Stimulated activated memory B cell treated with anti-CD40 and anti-IgM and Interleukin-4, amounts not matched to agents 10 μg/mL and 1 μg/mL and 100 μg/mL, for 72 hours (primary cell): ENCODE data around the gene TSC22D4.
"Not testable (repeated sequence)": the region's sequence is repeated elsewhere in the genome, so short reads cannot be mapped to it uniquely, and the experiment has no call there.

Experiments
- ATAC-seq: fragments of 150-1000 bp; cut with Tn5 transposase; 2 replicates; pipeline ENCODE4 v1.10.0; 2021
- H3K27ac Mint-ChIP-seq: one replicate; pipeline ENCODE4 v1.8.0; 2022; ENCODE audit warnings: mild to moderate bottlenecking, mixed read lengths
- H3K27me3 Mint-ChIP-seq: one replicate; pipeline ENCODE4 v1.8.0; 2022; ENCODE audit warnings: mixed read lengths
- H3K36me3 Mint-ChIP-seq: one replicate; pipeline ENCODE4 v1.8.0; 2022; ENCODE audit warnings: mixed read lengths
- H3K4me1 Mint-ChIP-seq: one replicate; pipeline ENCODE4 v1.8.0; 2022; ENCODE audit warnings: mixed read lengths
- H3K4me3 Mint-ChIP-seq: one replicate; pipeline ENCODE4 v1.8.0; 2022; ENCODE audit warnings: mild to moderate bottlenecking, moderate library complexity, mixed read lengths
- H3K9me3 Mint-ChIP-seq: one replicate; pipeline ENCODE4 v1.8.0; 2022; ENCODE audit warnings: mixed read lengths

The TSC22D4 gene

GRCh38 chr7:100467638-100468373 lies 11.2 kb downstream of the TSC22D4 start:
- Mint-ChIP-seq H3K27ac (no peak overlapping the region), H3K36me3 (peaks cover 44% of the 10 kb centered on the region), H3K4me3 (no peak overlapping the region), H3K4me1 (peaks cover 26% of the 10 kb centered on the region), H3K27me3 (no peaks in the 10 kb centered on the region), H3K9me3 (no peaks in the 10 kb centered on the region)
- ATAC-seq = no peak

- Mint-ChIP-seq H3K27me3 (no peaks in the 10 kb centered on the region), H3K4me3 (no peak overlapping the region), H3K4me1 (peaks cover 22% of the 10 kb centered on the region), H3K9me3 (no peaks in the 10 kb centered on the region), H3K36me3 (peaks cover 42% of the 10 kb centered on the region), H3K27ac (peak overlapping the region; percentile 31)
- ATAC-seq = peak; percentile 39
Observed at GRCh38 chr7:100466653-100467605, 12.1 kb downstream of the TSC22D4 start.

- no peak overlapping the region for H3K27ac Mint-ChIP-seq
- peaks cover 18% of the 10 kb centered on the region for H3K4me1 Mint-ChIP-seq
- H3K36me3 Mint-ChIP-seq = peaks cover 38% of the 10 kb centered on the region
- no peaks in the 10 kb centered on the region for H3K9me3 Mint-ChIP-seq
- no peaks in the 10 kb centered on the region for H3K27me3 Mint-ChIP-seq
- ATAC-seq = no peak
- H3K4me3 Mint-ChIP-seq = no peak overlapping the region
Observed at GRCh38 chr7:100465702-100466311, 13.2 kb downstream of the TSC22D4 start.

GRCh38 chr7:100465299-100465698 lies 13.7 kb downstream of the TSC22D4 start:
- ATAC-seq = no peak
- Mint-ChIP-seq H3K27ac (no peak overlapping the region), H3K4me3 (no peak overlapping the region), H3K27me3 (no peaks in the 10 kb centered on the region), H3K4me1 (peaks cover 18% of the 10 kb centered on the region), H3K9me3 (no peaks in the 10 kb centered on the region), H3K36me3 (peaks cover 35% of the 10 kb centered on the region)

- no peak overlapping the region for H3K27ac Mint-ChIP-seq
- no peak for ATAC-seq
- peaks cover 35% of the 10 kb centered on the region for H3K36me3 Mint-ChIP-seq
Observed at GRCh38 chr7:100464791-100465190, 14.2 kb downstream of the TSC22D4 start.

GRCh38 chr7:100464210-100464660 lies 14.8 kb downstream of the TSC22D4 start, which contains the start of gene SPACDR:
Gene SPACDR (minus strand): TSS chr7:100464260. CDS start chr7:100464025, 235 bp downstream.
- no peak within 1 kb of the TSS for H3K4me3 Mint-ChIP-seq
- no peak for ATAC-seq
- H3K36me3 Mint-ChIP-seq = peaks cover 40% of the 10 kb centered on the region

More at GRCh38 chr7:100464791-100465190, 14.2 kb downstream of the TSC22D4 start:
- Mint-ChIP-seq H3K4me1 (peaks cover 18% of the 10 kb centered on the region), H3K9me3 (no peaks in the 10 kb centered on the region), H3K27me3 (no peaks in the 10 kb centered on the region), H3K4me3 (no peak overlapping the region)

GRCh38 chr7:100457033-100457432 lies 22.0 kb downstream of the TSC22D4 start:
- Mint-ChIP-seq H3K4me3 (no peak overlapping the region), H3K4me1 (peaks cover 7% of the 10 kb centered on the region), H3K36me3 (peaks cover 13% of the 10 kb centered on the region), H3K27me3 (no peaks in the 10 kb centered on the region), H3K27ac (no peak overlapping the region), H3K9me3 (no peaks in the 10 kb centered on the region)
- ATAC-seq = no peak

More at GRCh38 chr7:100464210-100464660, 14.8 kb downstream of the TSC22D4 start, which contains the start of gene SPACDR:
- H3K9me3 Mint-ChIP-seq = no peaks in the 10 kb centered on the region
- H3K4me1 Mint-ChIP-seq = peaks cover 17% of the 10 kb centered on the region
- no peak within 1 kb of the TSS for H3K27ac Mint-ChIP-seq
- no peaks in the 10 kb centered on the region for H3K27me3 Mint-ChIP-seq

- H3K9me3 Mint-ChIP-seq = no peaks in the 10 kb centered on the region
- H3K27ac Mint-ChIP-seq = no peak overlapping the region
- H3K27me3 Mint-ChIP-seq = no peaks in the 10 kb centered on the region
- H3K4me3 Mint-ChIP-seq = no peak overlapping the region
- no peak for ATAC-seq
- H3K4me1 Mint-ChIP-seq = peaks cover 7% of the 10 kb centered on the region
- H3K36me3 Mint-ChIP-seq = peaks cover 13% of the 10 kb centered on the region
Observed at GRCh38 chr7:100456562-100456961, 22.5 kb downstream of the TSC22D4 start.

GRCh38 chr7:100455206-100455605 lies 23.8 kb downstream of the TSC22D4 start:
- Mint-ChIP-seq H3K36me3 (peaks cover 13% of the 10 kb centered on the region), H3K4me3 (no peak overlapping the region), H3K27me3 (no peaks in the 10 kb centered on the region), H3K9me3 (no peaks in the 10 kb centered on the region), H3K4me1 (peaks cover 17% of the 10 kb centered on the region), H3K27ac (no peak overlapping the region)
- ATAC-seq = no peak

- not testable (repeated sequence) for H3K27ac Mint-ChIP-seq, H3K4me3 Mint-ChIP-seq, H3K36me3 Mint-ChIP-seq, ATAC-seq, H3K9me3 Mint-ChIP-seq, H3K27me3 Mint-ChIP-seq
- H3K4me1 Mint-ChIP-seq = peaks cover 18% of the 10 kb centered on the region
Observed at GRCh38 chr7:100453854-100454253, 25.2 kb downstream of the TSC22D4 start.

- no peak for ATAC-seq
- Mint-ChIP-seq H3K9me3 (no peaks in the 10 kb centered on the region), H3K36me3 (no peaks in the 10 kb centered on the region), H3K27me3 (no peaks in the 10 kb centered on the region), H3K27ac (no peak overlapping the region), H3K4me1 (peaks cover 18% of the 10 kb centered on the region), H3K4me3 (no peak overlapping the region)
Observed at GRCh38 chr7:100452513-100452912, 26.5 kb downstream of the TSC22D4 start.

- ATAC-seq = no peak
- no peaks in the 10 kb centered on the region for H3K9me3 Mint-ChIP-seq
- H3K4me3 Mint-ChIP-seq = peak overlapping the region; percentile 18
- peaks cover 29% of the 10 kb centered on the region for H3K4me1 Mint-ChIP-seq
- no peak overlapping the region for H3K27ac Mint-ChIP-seq
- H3K27me3 Mint-ChIP-seq = no peaks in the 10 kb centered on the region
- no peaks in the 10 kb centered on the region for H3K36me3 Mint-ChIP-seq
Observed at GRCh38 chr7:100449190-100449795, 29.7 kb downstream of the TSC22D4 start.

GRCh38 chr7:100447363-100447762 lies 31.7 kb downstream of the TSC22D4 start:
- not testable (repeated sequence) for H3K36me3 Mint-ChIP-seq, H3K9me3 Mint-ChIP-seq, H3K27me3 Mint-ChIP-seq, H3K4me3 Mint-ChIP-seq, ATAC-seq, H3K27ac Mint-ChIP-seq
- peaks cover 32% of the 10 kb centered on the region for H3K4me1 Mint-ChIP-seq

- H3K36me3 Mint-ChIP-seq = no peaks in the 10 kb centered on the region
- H3K4me3 Mint-ChIP-seq = no peak overlapping the region
- no peaks in the 10 kb centered on the region for H3K27me3 Mint-ChIP-seq
- no peak for ATAC-seq
- H3K4me1 Mint-ChIP-seq = peaks cover 30% of the 10 kb centered on the region
- no peaks in the 10 kb centered on the region for H3K9me3 Mint-ChIP-seq
- H3K27ac Mint-ChIP-seq = peak overlapping the region; percentile 78
Observed at GRCh38 chr7:100446040-100446439, 33.0 kb downstream of the TSC22D4 start.
